WTC11 (cell line): Measurements from ENCODE around the gene FLOT2.

Source experiments
- ATF2 ChIP-seq: sonication (generic); formaldehyde crosslinking; IDR thresholded peaks from 2 replicates; pipeline ENCODE4 v1.8.1; 2022; ENCODE audit warnings: low read depth, missing genetic modification reagents, borderline replicate concordance
- CREB1 ChIP-seq: sonication (generic); formaldehyde crosslinking; IDR thresholded peaks from 2 replicates; pipeline ENCODE4 v1.8.0; 2023; ENCODE audit warnings: mild to moderate bottlenecking, missing genetic modification reagents
- CTCF ChIP-seq: fragments of 200-600 bp; IDR thresholded peaks from 2 replicates; pipeline ENCODE4 v1.8.0; 2022; ENCODE audit warnings: antibody characterized with exemption
- JUN ChIP-seq: sonication (generic); formaldehyde crosslinking; IDR thresholded peaks from 2 replicates; pipeline ENCODE4 v1.8.0; 2023; ENCODE audit warnings: mild to moderate bottlenecking, missing genetic modification reagents
- NR2C2 ChIP-seq: sonication (generic); formaldehyde crosslinking; IDR thresholded peaks from 2 replicates; pipeline ENCODE4 v1.8.0; 2022; ENCODE audit warnings: mild to moderate bottlenecking, missing genetic modification reagents
- NR3C1 ChIP-seq: sonication (generic); formaldehyde crosslinking; conservative IDR thresholded peaks from 2 replicates; pipeline ENCODE4 v1.8.1; 2023; ENCODE audit warnings: low read depth, mild to moderate bottlenecking, missing genetic modification reagents
- PRRX2 ChIP-seq: fragments of 250-450 bp; sonication (Bioruptor Pico); IDR thresholded peaks from 2 replicates; pipeline ENCODE4 v1.8.0; 2021; ENCODE audit warnings: mild to moderate bottlenecking
- TF ChIP-seq, protein P1 (sequence below): sonication (generic); formaldehyde crosslinking; IDR thresholded peaks from 2 replicates; pipeline ENCODE4 v1.8.1; 2022; ENCODE audit warnings: mild to moderate bottlenecking, missing genetic modification reagents, moderate library complexity, borderline replicate concordance
- TF ChIP-seq, protein P2 (sequence below): sonication (generic); formaldehyde crosslinking; IDR thresholded peaks from 2 replicates; pipeline ENCODE4 v1.8.1; 2023; ENCODE audit warnings: mild to moderate bottlenecking, moderate library complexity, missing genetic modification reagents
- TF ChIP-seq, protein P3 (sequence below): sonication (generic); formaldehyde crosslinking; conservative IDR thresholded peaks from 2 replicates; pipeline ENCODE4 v1.8.1; 2022; ENCODE audit warnings: mild to moderate bottlenecking, missing genetic modification reagents

DNA sequence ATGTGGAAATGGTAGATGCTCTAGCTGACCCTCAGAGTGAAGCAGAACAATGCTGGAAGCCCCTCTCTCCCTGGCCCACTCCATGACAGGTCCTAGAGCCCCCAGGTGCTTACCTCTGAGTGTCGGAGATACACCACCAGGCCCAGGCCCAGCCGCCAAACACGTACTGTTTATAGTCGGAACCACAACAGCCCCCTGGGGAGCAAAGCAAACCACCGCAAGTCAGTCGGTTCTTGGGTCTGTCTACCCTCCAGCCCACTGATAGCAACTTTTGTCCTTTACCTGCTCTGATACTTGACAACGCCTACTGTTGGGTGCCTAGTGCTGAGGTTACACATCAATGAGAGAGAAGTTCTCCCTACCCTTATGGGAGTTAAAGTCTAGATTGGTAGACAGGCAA lies 8.7 kb downstream of the FLOT2 start:
- TF ChIP-seq JUN (CRISPR knock-in tag) (no peak), ATF2 (CRISPR knock-in tag) (no peak), CTCF (no peak), CREB1 (CRISPR knock-in tag) (no peak), NR2C2 (CRISPR knock-in tag) (no peak), PRRX2 (no peak), NR3C1 (CRISPR knock-in tag) (no peak)
- TF ChIP-seq, protein P1, sequence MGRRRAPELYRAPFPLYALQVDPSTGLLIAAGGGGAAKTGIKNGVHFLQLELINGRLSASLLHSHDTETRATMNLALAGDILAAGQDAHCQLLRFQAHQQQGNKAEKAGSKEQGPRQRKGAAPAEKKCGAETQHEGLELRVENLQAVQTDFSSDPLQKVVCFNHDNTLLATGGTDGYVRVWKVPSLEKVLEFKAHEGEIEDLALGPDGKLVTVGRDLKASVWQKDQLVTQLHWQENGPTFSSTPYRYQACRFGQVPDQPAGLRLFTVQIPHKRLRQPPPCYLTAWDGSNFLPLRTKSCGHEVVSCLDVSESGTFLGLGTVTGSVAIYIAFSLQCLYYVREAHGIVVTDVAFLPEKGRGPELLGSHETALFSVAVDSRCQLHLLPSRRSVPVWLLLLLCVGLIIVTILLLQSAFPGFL (CRISPR knock-in tag): no peak
- TF ChIP-seq, protein P2, sequence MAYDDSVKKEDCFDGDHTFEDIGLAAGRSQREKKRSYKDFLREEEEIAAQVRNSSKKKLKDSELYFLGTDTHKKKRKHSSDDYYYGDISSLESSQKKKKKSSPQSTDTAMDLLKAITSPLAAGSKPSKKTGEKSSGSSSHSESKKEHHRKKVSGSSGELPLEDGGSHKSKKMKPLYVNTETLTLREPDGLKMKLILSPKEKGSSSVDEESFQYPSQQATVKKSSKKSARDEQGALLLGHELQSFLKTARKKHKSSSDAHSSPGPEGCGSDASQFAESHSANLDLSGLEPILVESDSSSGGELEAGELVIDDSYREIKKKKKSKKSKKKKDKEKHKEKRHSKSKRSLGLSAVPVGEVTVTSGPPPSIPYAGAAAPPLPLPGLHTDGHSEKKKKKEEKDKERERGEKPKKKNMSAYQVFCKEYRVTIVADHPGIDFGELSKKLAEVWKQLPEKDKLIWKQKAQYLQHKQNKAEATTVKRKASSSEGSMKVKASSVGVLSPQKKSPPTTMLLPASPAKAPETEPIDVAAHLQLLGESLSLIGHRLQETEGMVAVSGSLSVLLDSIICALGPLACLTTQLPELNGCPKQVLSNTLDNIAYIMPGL (CRISPR knock-in tag): no peak
- TF ChIP-seq, protein P3, sequence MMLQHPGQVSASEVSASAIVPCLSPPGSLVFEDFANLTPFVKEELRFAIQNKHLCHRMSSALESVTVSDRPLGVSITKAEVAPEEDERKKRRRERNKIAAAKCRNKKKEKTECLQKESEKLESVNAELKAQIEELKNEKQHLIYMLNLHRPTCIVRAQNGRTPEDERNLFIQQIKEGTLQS (CRISPR knock-in tag): no peak
